ENCODE measurements around the gene PALLD.

GRCh38 chr4:168695288-168695687 lies 198.4 kb downstream of the PALLD start:
- TF ChIP-seq EZH2 (IDR thresholded peaks at IDR 0.05; ENCODE audit: borderline replicate concordance, low read depth, low read length, severe bottlenecking): no peak
- TF ChIP-seq CTCF (IDR thresholded peaks at IDR 0.05; ENCODE audit: extremely low read depth in 1 of 2, insufficient read depth in 1 of 2, low read depth in 1 of 2, low read length in 2 of 2): no peak
- no peak for TF ChIP-seq POLR2AphosphoS5 (IDR thresholded peaks at IDR 0.05; ENCODE audit: insufficient read depth, low read depth, low read length)
- no peak for TF ChIP-seq POLR2A (IDR thresholded peaks at IDR 0.05; ENCODE audit: low read depth, low read length)
- no peak for TF ChIP-seq MYC (IDR thresholded peaks at IDR 0.05; ENCODE audit: low read depth, low read length)
- TF ChIP-seq MAX (IDR thresholded peaks at IDR 0.05; ENCODE audit: insufficient read depth, insufficient read length): no peak
- TF ChIP-seq GATA2 (IDR thresholded peaks at IDR 0.05; ENCODE audit: insufficient read depth, insufficient read length, low read depth, low read length): no peak
- no peak for TF ChIP-seq JUN (IDR thresholded peaks at IDR 0.05; ENCODE audit: borderline replicate concordance, insufficient read depth, insufficient read length, low read depth)
- no peak for TF ChIP-seq FOS (IDR thresholded peaks at IDR 0.05; ENCODE audit: borderline replicate concordance, insufficient read depth, low read length)

All from endothelial cell of umbilical vein (primary cell).